IgD-negative memory B cell (primary cell): Measurements from ENCODE around the gene ACBD3. TPM values are rescaled to one million over a fixed set of nuclear protein-coding genes. Genes with fewer than 3 reads are reported as not detected.

ENCODE experiments used
- H3K27ac Mint-ChIP-seq, 3 donors: one replicate each; pipeline ENCODE4 v1.8.0; 2020 to 2022; ENCODE audit warnings: mild to moderate bottlenecking in 3 of 3, mixed read lengths in 3 of 3, moderate library complexity in 1 of 3
- H3K27me3 Mint-ChIP-seq: one replicate; pipeline ENCODE4 v1.8.0; 2021; ENCODE audit warnings: mixed read lengths
- H3K36me3 Mint-ChIP-seq: one replicate; pipeline ENCODE4 v1.8.0; 2020; ENCODE audit warnings: mild to moderate bottlenecking, mixed read lengths
- H3K4me1 Mint-ChIP-seq, 3 donors: one replicate each; pipeline ENCODE4 v1.8.0; 2020 to 2022; ENCODE audit warnings: mixed read lengths in 3 of 3, mild to moderate bottlenecking in 1 of 3
- H3K4me3 Mint-ChIP-seq, 4 donors: one replicate each; pipeline ENCODE4 v1.8.0; 2020 to 2022; ENCODE audit warnings: mild to moderate bottlenecking in 4 of 4, mixed read lengths in 4 of 4, moderate library complexity in 3 of 4
- H3K9me3 Mint-ChIP-seq, 3 donors: one replicate each; pipeline ENCODE4 v1.8.0; 2020 to 2021; ENCODE audit warnings: mixed read lengths in 3 of 3, mild to moderate bottlenecking in 1 of 3
- polyA plus RNA-seq: library from polyadenylated mRNA; unstranded; fragments of 300-500 nt; fragmentation: Illumina TruSeq; gene quantifications from one replicate; pipeline ENCODE4 v1.2.3, GENCODE V29; 2021

Gene ACBD3
- polyA plus RNA-seq, 1 donor from 2014 or later = 41.3 TPM

DNA sequence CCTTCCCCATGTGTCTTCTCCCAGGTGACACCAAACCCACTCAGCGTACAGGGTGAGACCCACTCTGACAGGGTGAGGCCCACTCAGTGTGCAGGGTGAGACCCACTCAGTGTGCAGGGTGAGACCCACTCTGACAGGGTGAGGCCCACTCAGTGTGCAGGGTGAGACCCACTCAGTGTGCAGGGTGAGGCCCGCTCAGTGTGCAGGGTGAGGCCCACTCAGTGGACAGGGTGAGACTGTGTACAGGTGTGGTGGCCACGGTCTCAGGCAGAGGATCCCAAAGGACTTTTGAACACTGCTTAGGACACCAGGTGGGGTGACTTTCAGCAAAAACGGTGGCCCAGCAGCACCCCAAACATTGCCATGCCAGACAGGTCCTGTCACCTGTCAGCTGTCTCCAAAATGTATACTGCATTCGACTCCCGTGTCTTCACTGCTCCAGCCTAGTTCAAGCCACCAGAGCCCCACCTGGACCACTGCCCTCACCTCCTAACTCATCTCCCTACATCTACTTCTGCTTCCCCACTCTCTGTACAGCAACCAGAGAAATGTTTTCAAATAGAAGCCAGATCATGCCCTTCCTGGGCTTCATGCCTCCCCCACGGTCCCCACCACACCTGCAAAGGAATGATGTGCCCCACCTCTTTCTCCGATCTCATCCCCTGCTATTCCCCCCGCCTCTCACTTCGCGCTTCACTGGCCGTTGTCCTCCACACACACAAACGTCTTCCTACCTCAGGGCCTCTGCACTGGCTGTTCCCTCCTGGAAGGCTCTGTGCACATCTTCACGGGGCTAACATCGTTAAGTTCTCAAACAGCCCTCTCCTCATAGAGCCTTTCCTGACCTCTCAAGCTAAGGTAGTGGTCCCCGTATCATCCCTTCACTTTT, 52.1 kb downstream of the ACBD3 start:
- Mint-ChIP-seq H3K27me3 (no peaks in the 10 kb centered on the region), H3K9me3 (no peaks in the 10 kb centered on the region), H3K4me1 (peaks cover 32 to 43% (median 41%) of the 10 kb centered on the region in 3 donors), H3K27ac (peak overlapping the region; percentile 77 to 86 (median 78)), H3K4me3 (peak overlapping the region in 2 of 4 donors; percentile 73 to 84), H3K36me3 (peaks cover 2% of the 10 kb centered on the region)

GRCh38 chr1:226133504-226134123, 52.9 kb downstream of the ACBD3 start:
- H3K27ac Mint-ChIP-seq = peak overlapping the region; percentile 77 to 94 (median 93)
- H3K27me3 Mint-ChIP-seq = no peaks in the 10 kb centered on the region
- no peaks in the 10 kb centered on the region for H3K9me3 Mint-ChIP-seq
- peaks cover 2% of the 10 kb centered on the region for H3K36me3 Mint-ChIP-seq
- H3K4me3 Mint-ChIP-seq = peak overlapping the region; percentile 44 to 88 (median 84)
- peaks cover 35 to 48% (median 46%) of the 10 kb centered on the region in 3 donors for H3K4me1 Mint-ChIP-seq

GRCh38 chr1:226132728-226133503, 53.6 kb downstream of the ACBD3 start:
- Mint-ChIP-seq H3K4me1 (peaks cover 38 to 50% (median 48%) of the 10 kb centered on the region in 3 donors), H3K27me3 (no peaks in the 10 kb centered on the region), H3K36me3 (peaks cover 2% of the 10 kb centered on the region), H3K9me3 (no peaks in the 10 kb centered on the region), H3K27ac (peak overlapping the region; percentile 77 to 94 (median 93)), H3K4me3 (peak overlapping the region; percentile 44 to 92 (median 88))

GRCh38 chr1:226131639-226132038, 54.9 kb downstream of the ACBD3 start:
- Mint-ChIP-seq H3K4me1 (peaks cover 47 to 60% (median 54%) of the 10 kb centered on the region in 3 donors), H3K4me3 (peak overlapping the region in 2 of 4 donors; percentile 41 to 88), H3K36me3 (no peaks in the 10 kb centered on the region), H3K27ac (peak overlapping the region in 1 of 3 donors; percentile 77), H3K9me3 (no peaks in the 10 kb centered on the region), H3K27me3 (no peaks in the 10 kb centered on the region)

DNA sequence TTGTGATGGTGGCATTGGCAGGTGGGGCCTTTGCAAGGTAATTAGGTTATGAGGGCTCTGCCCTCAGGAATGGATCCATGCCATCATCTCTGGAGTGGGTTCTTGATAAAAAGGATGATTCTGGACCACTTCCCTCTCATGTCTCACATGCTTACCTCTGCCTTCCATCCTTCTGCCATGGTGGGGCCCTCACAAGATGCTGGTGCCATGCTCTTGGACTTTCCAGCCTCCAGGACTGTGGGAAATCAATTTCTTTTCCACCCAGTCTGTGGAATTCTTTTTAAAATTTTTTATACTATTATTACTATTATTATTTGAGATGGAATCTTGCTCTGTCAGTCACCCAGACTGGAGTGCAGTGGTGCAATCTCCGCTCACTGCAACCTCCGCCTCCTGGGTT, 57.3 kb downstream of the ACBD3 start:
- Mint-ChIP-seq H3K4me1 (peaks cover 49 to 70% (median 65%) of the 10 kb centered on the region in 3 donors), H3K9me3 (no peaks in the 10 kb centered on the region), H3K27me3 (peaks cover 4% of the 10 kb centered on the region), H3K36me3 (no peaks in the 10 kb centered on the region), H3K27ac (peak overlapping the region in 1 of 3 donors; percentile 99), H3K4me3 (peak overlapping the region in 2 of 4 donors; percentile 47 to 93)

DNA sequence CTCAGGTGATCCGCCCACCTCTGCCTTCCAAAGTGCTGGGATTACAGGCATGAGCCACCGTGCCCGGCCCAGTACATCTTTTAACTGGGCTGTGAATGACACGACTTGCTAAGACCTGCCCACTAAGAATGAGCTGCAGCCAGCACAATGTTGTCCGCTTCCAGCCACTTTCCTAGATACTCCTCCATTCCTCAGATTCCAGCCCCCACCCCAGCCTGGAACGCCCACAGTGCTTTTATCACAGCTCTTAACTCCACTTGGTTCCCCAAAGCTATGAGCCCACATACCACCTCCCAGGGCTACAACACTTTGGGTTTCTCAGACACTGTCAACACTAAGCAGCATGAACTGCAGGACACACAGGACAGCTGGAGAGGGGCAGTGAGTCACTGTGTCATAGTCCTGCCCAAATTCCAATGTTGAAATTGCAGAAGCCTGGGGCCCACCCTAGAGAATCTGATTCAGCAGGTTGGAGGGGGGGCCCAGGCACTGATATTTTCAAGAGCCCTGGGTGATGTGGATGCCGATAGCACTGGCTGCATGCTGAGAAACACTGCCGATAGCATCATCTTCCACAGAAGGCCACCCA, 58.0 kb downstream of the ACBD3 start:
- H3K27me3 Mint-ChIP-seq = peaks cover 4% of the 10 kb centered on the region
- peak overlapping the region; percentile 99 for H3K27ac Mint-ChIP-seq
- peaks cover 46 to 70% (median 69%) of the 10 kb centered on the region in 3 donors for H3K4me1 Mint-ChIP-seq
- H3K36me3 Mint-ChIP-seq = no peaks in the 10 kb centered on the region
- H3K9me3 Mint-ChIP-seq = no peaks in the 10 kb centered on the region
- peak overlapping the region; percentile 87 to 93 (median 93) for H3K4me3 Mint-ChIP-seq

GRCh38 chr1:226126824-226127569, 59.5 kb downstream of the ACBD3 start:
- peaks cover 4% of the 10 kb centered on the region for H3K27me3 Mint-ChIP-seq
- H3K27ac Mint-ChIP-seq = peak overlapping the region; percentile 99
- H3K4me3 Mint-ChIP-seq = peak overlapping the region; percentile 87 to 93 (median 93)
- H3K9me3 Mint-ChIP-seq = no peaks in the 10 kb centered on the region
- no peaks in the 10 kb centered on the region for H3K36me3 Mint-ChIP-seq
- peaks cover 39 to 65% (median 63%) of the 10 kb centered on the region in 3 donors for H3K4me1 Mint-ChIP-seq

GRCh38 chr1:226125831-226126230, 60.7 kb downstream of the ACBD3 start:
- peak overlapping the region in 2 of 3 donors; percentile 78 to 99 for H3K27ac Mint-ChIP-seq
- H3K9me3 Mint-ChIP-seq = no peaks in the 10 kb centered on the region
- peaks cover 4% of the 10 kb centered on the region for H3K27me3 Mint-ChIP-seq
- peak overlapping the region in 3 of 4 donors; percentile 57 to 92 (median 82) for H3K4me3 Mint-ChIP-seq
- H3K4me1 Mint-ChIP-seq = peaks cover 38 to 60% (median 59%) of the 10 kb centered on the region in 3 donors
- no peaks in the 10 kb centered on the region for H3K36me3 Mint-ChIP-seq

DNA sequence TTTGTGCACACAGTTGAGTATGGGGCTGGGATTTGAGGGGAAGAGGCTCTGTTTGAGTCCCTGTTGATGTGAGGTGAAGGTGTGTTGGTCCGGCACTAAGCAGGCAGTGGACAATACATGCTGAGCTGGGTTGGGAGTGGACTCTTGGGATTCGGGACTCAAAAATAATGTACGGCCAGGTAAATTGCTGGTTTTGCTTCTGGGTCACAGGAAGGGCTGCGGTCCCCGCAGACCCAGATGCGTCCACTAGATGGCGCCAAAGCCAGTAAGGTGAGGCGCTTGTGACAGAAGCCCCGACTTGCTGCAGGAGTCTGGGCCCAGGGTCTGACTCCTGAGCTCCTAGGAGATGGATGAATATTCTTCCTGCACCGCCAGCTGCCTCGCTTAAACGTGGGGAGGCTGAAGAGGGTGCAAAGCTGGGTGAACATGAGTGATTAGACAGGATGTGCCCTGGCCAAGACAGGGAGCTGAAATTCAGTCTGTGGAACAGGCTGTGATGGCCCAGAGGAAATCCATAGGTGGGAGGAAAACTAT, 61.4 kb downstream of the ACBD3 start:
- H3K4me1 Mint-ChIP-seq = peaks cover 36 to 60% (median 59%) of the 10 kb centered on the region in 3 donors
- peak overlapping the region; percentile 71 to 99 (median 90) for H3K27ac Mint-ChIP-seq
- no peaks in the 10 kb centered on the region for H3K36me3 Mint-ChIP-seq
- H3K27me3 Mint-ChIP-seq = peaks cover 4% of the 10 kb centered on the region
- H3K9me3 Mint-ChIP-seq = no peaks in the 10 kb centered on the region
- H3K4me3 Mint-ChIP-seq = peak overlapping the region; percentile 39 to 92 (median 80)

DNA sequence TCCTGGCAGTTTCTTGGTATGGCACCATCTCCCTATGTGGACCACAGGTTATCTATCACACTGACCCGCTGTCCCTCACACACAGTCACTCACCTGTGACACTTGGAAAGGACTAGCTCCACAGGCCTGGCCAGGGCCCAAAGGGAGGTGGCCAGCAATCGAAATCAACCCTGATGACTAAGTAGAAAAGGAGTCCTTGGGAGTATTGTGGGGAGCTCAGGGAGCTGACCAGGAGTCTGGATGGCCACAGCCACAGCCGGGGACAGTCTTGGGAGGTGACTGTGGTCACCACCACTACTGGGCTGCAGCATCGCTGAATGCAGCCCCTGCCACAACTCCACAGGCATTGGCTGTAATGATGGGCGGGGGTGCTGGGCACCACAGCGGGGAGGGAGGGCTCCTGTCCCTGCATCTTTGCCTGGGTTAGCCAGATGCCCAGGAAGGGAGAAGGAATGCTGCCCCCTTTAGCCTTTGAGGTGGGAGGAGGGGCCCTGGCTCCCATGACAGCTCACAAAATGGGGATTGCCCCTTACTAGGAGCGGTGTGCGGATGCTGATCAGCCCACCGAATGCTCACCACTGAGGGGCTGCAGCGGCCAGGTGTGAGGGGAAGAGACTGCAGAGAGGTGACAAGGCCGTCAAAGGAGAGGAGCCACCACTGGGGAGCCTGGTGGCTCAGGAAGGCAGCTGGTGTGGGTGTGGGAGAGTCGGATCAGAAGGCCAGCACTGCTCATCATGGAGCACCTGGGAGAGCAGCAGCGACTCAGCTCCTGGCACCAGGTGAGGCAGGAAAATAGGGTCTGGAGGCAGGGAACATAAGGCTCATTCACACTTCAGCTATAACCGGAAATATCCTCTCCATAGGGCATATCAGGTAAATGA, 62.7 kb downstream of the ACBD3 start:
- Mint-ChIP-seq H3K4me3 (peak overlapping the region; percentile 75 to 94 (median 92)), H3K36me3 (no peaks in the 10 kb centered on the region), H3K4me1 (peaks cover 45 to 66% (median 65%) of the 10 kb centered on the region in 3 donors), H3K27me3 (peaks cover 4% of the 10 kb centered on the region), H3K9me3 (no peaks in the 10 kb centered on the region), H3K27ac (peak overlapping the region; percentile 99)

DNA sequence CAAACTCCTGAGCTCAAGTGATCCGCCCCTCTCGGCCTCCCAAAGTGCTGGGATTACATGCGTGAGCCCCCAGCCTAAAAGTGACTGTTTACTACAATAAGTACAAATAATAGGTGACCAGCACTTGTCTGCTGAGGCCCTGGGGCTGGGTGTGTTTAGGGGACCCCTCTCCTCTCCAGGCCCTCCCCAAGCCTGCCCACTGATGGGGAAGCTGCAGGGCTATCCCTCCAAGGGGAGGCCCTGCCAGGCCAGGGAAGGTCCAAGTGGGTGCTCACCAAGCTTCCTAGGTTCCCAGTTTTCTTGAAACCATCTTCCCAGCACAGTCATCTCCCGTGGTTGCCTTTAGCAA, 63.4 kb downstream of the ACBD3 start:
- no peaks in the 10 kb centered on the region for H3K9me3 Mint-ChIP-seq
- H3K4me1 Mint-ChIP-seq = peaks cover 39 to 66% (median 65%) of the 10 kb centered on the region in 3 donors

DNA sequence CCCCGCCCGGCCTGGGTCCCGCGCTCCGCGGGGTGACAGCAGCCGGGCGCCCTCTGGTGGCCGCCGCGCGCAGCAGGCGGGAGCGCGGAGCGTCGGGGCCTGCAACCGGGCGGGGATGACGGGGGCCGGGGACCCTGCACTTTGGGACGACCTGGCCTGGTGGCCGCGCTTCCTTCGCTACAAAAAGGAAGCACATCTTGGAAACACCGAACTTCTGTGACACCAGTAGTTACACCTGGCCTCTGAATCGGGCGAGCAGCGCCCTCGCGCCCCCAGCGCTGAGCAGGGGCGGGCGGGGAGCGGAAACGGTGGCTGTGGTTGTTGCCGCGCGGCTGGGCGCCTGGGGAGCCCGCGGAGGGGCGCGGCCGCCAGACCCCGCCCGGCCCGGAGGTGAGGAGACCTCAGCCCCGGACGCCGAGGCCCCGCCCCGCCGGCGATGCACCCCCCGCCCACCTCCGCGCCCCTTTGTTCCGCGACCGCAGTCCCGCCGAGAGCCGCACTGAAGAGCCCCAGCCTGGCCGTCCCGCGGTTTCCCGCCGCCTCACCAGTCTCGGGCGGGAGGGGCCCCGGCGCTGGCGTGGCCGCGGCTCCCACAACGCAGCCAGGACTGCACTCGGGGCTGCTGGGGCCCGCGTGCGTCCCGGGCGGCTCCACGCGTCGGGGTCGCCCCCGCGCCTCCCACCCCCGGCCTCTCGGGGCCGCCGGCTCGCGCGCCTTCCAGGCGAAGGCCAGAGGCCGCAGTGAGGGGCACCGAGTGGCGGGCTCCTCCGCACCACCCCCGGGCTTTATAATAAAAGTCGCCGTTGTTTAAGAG, 64.7 kb downstream of the ACBD3 start:
- Mint-ChIP-seq H3K9me3 (no peaks in the 10 kb centered on the region), H3K27me3 (peaks cover 4% of the 10 kb centered on the region), H3K4me1 (peaks cover 31 to 62% (median 55%) of the 10 kb centered on the region in 3 donors), H3K27ac (peak overlapping the region; percentile 99), H3K36me3 (no peaks in the 10 kb centered on the region), H3K4me3 (peak overlapping the region; percentile 92 to 98 (median 93))

More for the DNA sequence above, 63.4 kb downstream of the ACBD3 start:
- Mint-ChIP-seq H3K36me3 (no peaks in the 10 kb centered on the region), H3K27me3 (peaks cover 4% of the 10 kb centered on the region), H3K27ac (peak overlapping the region; percentile 99), H3K4me3 (peak overlapping the region; percentile 92 to 98 (median 93))
